Parathyroid adenoma (tissue), 2 donors: Measurements from ENCODE around the gene CCDC187.

Experiments used
- H2AFZ ChIP-seq: fragments of 300-600 bp; sonication (generic); one replicate; pipeline ENCODE4 v1.7.0; 2017; ENCODE audit warnings: antibody characterized with exemption, mild to moderate bottlenecking
- H3K27ac ChIP-seq: fragments of 300-600 bp; sonication (generic); one replicate; pipeline ENCODE4 v1.7.0; 2017
- H3K27me3 ChIP-seq: fragments of 300-600 bp; sonication (generic); one replicate; pipeline ENCODE4 v1.7.0; 2017; ENCODE audit warnings: low read length; ENCODE audit not compliant: control insufficient read depth, insufficient read depth
- H3K36me3 ChIP-seq: fragments of 300-600 bp; sonication (generic); one replicate; pipeline ENCODE4 v1.7.0; 2017; ENCODE audit warnings: low read length; ENCODE audit not compliant: control insufficient read depth, insufficient read depth
- H3K4me1 ChIP-seq: fragments of 300-600 bp; sonication (generic); one replicate; pipeline ENCODE4 v1.7.0; 2017; ENCODE audit warnings: control low read depth
- H3K4me2 ChIP-seq: fragments of 300-600 bp; sonication (generic); one replicate; pipeline ENCODE4 v1.7.0; 2017; ENCODE audit warnings: low read length
- H3K4me3 ChIP-seq: fragments of 300-600 bp; sonication (generic); one replicate; pipeline ENCODE4 v1.7.0; 2017; ENCODE audit warnings: low read depth, low read length
- H3K79me2 ChIP-seq: fragments of 300-600 bp; sonication (generic); one replicate; pipeline ENCODE4 v1.7.0; 2017; ENCODE audit warnings: control low read depth
- H3K9ac ChIP-seq: fragments of 300-600 bp; sonication (generic); one replicate; pipeline ENCODE4 v1.7.0; 2017; ENCODE audit warnings: mild to moderate bottlenecking
- H3K9me3 ChIP-seq: fragments of 300-600 bp; sonication (generic); one replicate; pipeline ENCODE4 v1.7.0; 2017; ENCODE audit warnings: low read length; ENCODE audit not compliant: control insufficient read depth
- TF ChIP-seq, protein P1 (sequence below): fragments of 300-600 bp; sonication (generic); IDR thresholded peaks from one replicate; pipeline ENCODE4 v1.7.0; 2017; ENCODE audit warnings: antibody characterized with exemption, mild to moderate bottlenecking
- donor health status: primary hyperparathyroidism.

Gene CCDC187

GRCh38 chr9:136201174-136201573, 102.7 kb downstream of the CCDC187 start:
- Histone ChIP-seq H3K4me1 (no peaks in the 10 kb centered on the region), H2AFZ (no peak overlapping the region), H3K79me2 (no peaks in the 10 kb centered on the region), H3K27me3 (peaks cover 10% of the 10 kb centered on the region), H3K9ac (no peak overlapping the region), H3K27ac (no peak overlapping the region), H3K4me2 (no peak overlapping the region), H3K36me3 (no peaks in the 10 kb centered on the region), H3K4me3 (no peak overlapping the region), H3K9me3 (no peaks in the 10 kb centered on the region)
- TF ChIP-seq, protein P1, sequence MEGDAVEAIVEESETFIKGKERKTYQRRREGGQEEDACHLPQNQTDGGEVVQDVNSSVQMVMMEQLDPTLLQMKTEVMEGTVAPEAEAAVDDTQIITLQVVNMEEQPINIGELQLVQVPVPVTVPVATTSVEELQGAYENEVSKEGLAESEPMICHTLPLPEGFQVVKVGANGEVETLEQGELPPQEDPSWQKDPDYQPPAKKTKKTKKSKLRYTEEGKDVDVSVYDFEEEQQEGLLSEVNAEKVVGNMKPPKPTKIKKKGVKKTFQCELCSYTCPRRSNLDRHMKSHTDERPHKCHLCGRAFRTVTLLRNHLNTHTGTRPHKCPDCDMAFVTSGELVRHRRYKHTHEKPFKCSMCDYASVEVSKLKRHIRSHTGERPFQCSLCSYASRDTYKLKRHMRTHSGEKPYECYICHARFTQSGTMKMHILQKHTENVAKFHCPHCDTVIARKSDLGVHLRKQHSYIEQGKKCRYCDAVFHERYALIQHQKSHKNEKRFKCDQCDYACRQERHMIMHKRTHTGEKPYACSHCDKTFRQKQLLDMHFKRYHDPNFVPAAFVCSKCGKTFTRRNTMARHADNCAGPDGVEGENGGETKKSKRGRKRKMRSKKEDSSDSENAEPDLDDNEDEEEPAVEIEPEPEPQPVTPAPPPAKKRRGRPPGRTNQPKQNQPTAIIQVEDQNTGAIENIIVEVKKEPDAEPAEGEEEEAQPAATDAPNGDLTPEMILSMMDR = no peak

GRCh38 chr9:136200424-136200823, 103.5 kb downstream of the CCDC187 start:
- Histone ChIP-seq H3K9ac (no peak overlapping the region), H3K27ac (no peak overlapping the region), H3K4me3 (no peak overlapping the region), H2AFZ (no peak overlapping the region), H3K36me3 (no peaks in the 10 kb centered on the region), H3K79me2 (no peaks in the 10 kb centered on the region), H3K4me2 (no peak overlapping the region), H3K27me3 (peaks cover 10% of the 10 kb centered on the region), H3K9me3 (no peaks in the 10 kb centered on the region), H3K4me1 (no peaks in the 10 kb centered on the region)
- TF ChIP-seq, protein P1 = no peak
